ENCODE results near the gene PRR33. TPM values are rescaled to one million over a fixed set of nuclear protein-coding genes. Genes with fewer than 3 reads are reported as not detected.

PRR33 gene
- total RNA-seq, 1 experiment from 2014 or later: not detected

GRCh38 chr11:1896468-1896867 lies 4.8 kb upstream of the PRR33 start:
- Histone ChIP-seq H3K27ac (ENCODE audit: low read length) (no peak overlapping the region), H3K79me2 (ENCODE audit: low read length) (no peaks in the 10 kb centered on the region), H3K4me1 (ENCODE audit: low read length) (no peaks in the 10 kb centered on the region), H2AFZ (ENCODE audit: low read length) (no peak overlapping the region), H3K9me3 (ENCODE audit: low read length) (no peaks in the 10 kb centered on the region), H3K9me2 (replicated peaks; ENCODE audit: insufficient read depth, low read length) (no peaks in the 10 kb centered on the region), H3K4me2 (ENCODE audit: low read depth, low read length, poor library complexity, severe bottlenecking) (no peak overlapping the region), H3K9ac (ENCODE audit: low read length) (no peak overlapping the region), H3K36me3 (ENCODE audit: insufficient read depth, low read length) (no peaks in the 10 kb centered on the region), H3K27me3 (ENCODE audit: low read length) (no peaks in the 10 kb centered on the region), H3K4me3 (ENCODE audit: low read length) (no peak overlapping the region), H4K20me1 (ENCODE audit: insufficient read depth, low read depth, low read length) (no peaks in the 10 kb centered on the region)
- no peak for DNase-seq

GRCh38 chr11:1894759-1895158 lies 3.1 kb upstream of the PRR33 start:
- Histone ChIP-seq H3K9me3 (ENCODE audit: low read length) (no peaks in the 10 kb centered on the region), H3K79me2 (ENCODE audit: low read length) (no peaks in the 10 kb centered on the region), H3K4me3 (ENCODE audit: low read length) (no peak overlapping the region), H3K9ac (ENCODE audit: low read length) (no peak overlapping the region), H2AFZ (ENCODE audit: low read length) (no peak overlapping the region), H4K20me1 (ENCODE audit: insufficient read depth, low read depth, low read length) (no peaks in the 10 kb centered on the region), H3K4me2 (ENCODE audit: low read depth, low read length, poor library complexity, severe bottlenecking) (no peak overlapping the region), H3K9me2 (replicated peaks; ENCODE audit: insufficient read depth, low read length) (no peaks in the 10 kb centered on the region), H3K4me1 (ENCODE audit: low read length) (no peaks in the 10 kb centered on the region), H3K36me3 (ENCODE audit: insufficient read depth, low read length) (no peaks in the 10 kb centered on the region), H3K27ac (ENCODE audit: low read length) (no peak overlapping the region), H3K27me3 (ENCODE audit: low read length) (no peaks in the 10 kb centered on the region)
- no peak for DNase-seq

GRCh38 chr11:1893581-1894359 lies 2.1 kb upstream of the PRR33 start:
- Histone ChIP-seq H4K20me1 (ENCODE audit: insufficient read depth, low read depth, low read length) (no peaks in the 10 kb centered on the region), H3K27ac (ENCODE audit: low read length) (no peak overlapping the region), H3K36me3 (ENCODE audit: insufficient read depth, low read length) (no peaks in the 10 kb centered on the region), H3K9me2 (replicated peaks; ENCODE audit: insufficient read depth, low read length) (no peaks in the 10 kb centered on the region), H3K9ac (ENCODE audit: low read length) (no peak overlapping the region), H3K9me3 (ENCODE audit: low read length) (no peaks in the 10 kb centered on the region), H2AFZ (ENCODE audit: low read length) (no peak overlapping the region), H3K4me3 (ENCODE audit: low read length) (no peak overlapping the region), H3K79me2 (ENCODE audit: low read length) (no peaks in the 10 kb centered on the region), H3K4me1 (ENCODE audit: low read length) (no peaks in the 10 kb centered on the region), H3K4me2 (ENCODE audit: low read depth, low read length, poor library complexity, severe bottlenecking) (no peak overlapping the region), H3K27me3 (ENCODE audit: low read length) (no peaks in the 10 kb centered on the region)
- DNase-seq: no peak

GRCh38 chr11:1892558-1892957 lies 863 bp upstream of the PRR33 start:
- H3K9ac ChIP-seq (ENCODE audit: low read length): no peak overlapping the region
- H3K27me3 ChIP-seq (ENCODE audit: low read length): no peaks in the 10 kb centered on the region
- H3K4me3 ChIP-seq (ENCODE audit: low read length): no peak overlapping the region
- no peak overlapping the region for H3K4me2 ChIP-seq (ENCODE audit: low read depth, low read length, poor library complexity, severe bottlenecking)
- H3K9me3 ChIP-seq (ENCODE audit: low read length): no peaks in the 10 kb centered on the region
- H4K20me1 ChIP-seq (ENCODE audit: insufficient read depth, low read depth, low read length): no peaks in the 10 kb centered on the region
- no peaks in the 10 kb centered on the region for H3K9me2 ChIP-seq (replicated peaks; ENCODE audit: insufficient read depth, low read length)
- H3K79me2 ChIP-seq (ENCODE audit: low read length): no peaks in the 10 kb centered on the region
- no peak overlapping the region for H2AFZ ChIP-seq (ENCODE audit: low read length)
- no peak overlapping the region for H3K27ac ChIP-seq (ENCODE audit: low read length)
- DNase-seq: no peak
- H3K4me1 ChIP-seq (ENCODE audit: low read length): no peaks in the 10 kb centered on the region
- no peaks in the 10 kb centered on the region for H3K36me3 ChIP-seq (ENCODE audit: insufficient read depth, low read length)

GRCh38 chr11:1892116-1892515 lies 421 bp upstream of the PRR33 start:
- Histone ChIP-seq H3K9me2 (replicated peaks; ENCODE audit: insufficient read depth, low read length) (no peaks in the 10 kb centered on the region), H3K27me3 (ENCODE audit: low read length) (no peaks in the 10 kb centered on the region), H3K4me1 (ENCODE audit: low read length) (no peaks in the 10 kb centered on the region), H3K4me3 (ENCODE audit: low read length) (no peak overlapping the region), H3K9ac (ENCODE audit: low read length) (no peak overlapping the region), H3K4me2 (ENCODE audit: low read depth, low read length, poor library complexity, severe bottlenecking) (no peak overlapping the region), H3K27ac (ENCODE audit: low read length) (no peak overlapping the region), H3K79me2 (ENCODE audit: low read length) (no peaks in the 10 kb centered on the region), H2AFZ (ENCODE audit: low read length) (no peak overlapping the region), H3K36me3 (ENCODE audit: insufficient read depth, low read length) (no peaks in the 10 kb centered on the region), H3K9me3 (ENCODE audit: low read length) (no peaks in the 10 kb centered on the region), H4K20me1 (ENCODE audit: insufficient read depth, low read depth, low read length) (no peaks in the 10 kb centered on the region)
- no peak for DNase-seq

GRCh38 chr11:1890856-1891830 lies 552 bp downstream of the PRR33 start:
- no peaks in the 10 kb centered on the region for H3K27me3 ChIP-seq (ENCODE audit: low read length)
- no peak overlapping the region for H2AFZ ChIP-seq (ENCODE audit: low read length)
- no peak for DNase-seq
- H3K27ac ChIP-seq (ENCODE audit: low read length): no peak overlapping the region
- H3K4me3 ChIP-seq (ENCODE audit: low read length): no peak overlapping the region
- no peak overlapping the region for H3K9ac ChIP-seq (ENCODE audit: low read length)
- H3K9me3 ChIP-seq (ENCODE audit: low read length): no peaks in the 10 kb centered on the region
- no peaks in the 10 kb centered on the region for H3K36me3 ChIP-seq (ENCODE audit: insufficient read depth, low read length)
- H3K9me2 ChIP-seq (replicated peaks; ENCODE audit: insufficient read depth, low read length): no peaks in the 10 kb centered on the region
- no peaks in the 10 kb centered on the region for H3K4me1 ChIP-seq (ENCODE audit: low read length)
- H3K79me2 ChIP-seq (ENCODE audit: low read length): no peaks in the 10 kb centered on the region
- H4K20me1 ChIP-seq (ENCODE audit: insufficient read depth, low read depth, low read length): no peaks in the 10 kb centered on the region
- H3K4me2 ChIP-seq (ENCODE audit: low read depth, low read length, poor library complexity, severe bottlenecking): no peak overlapping the region

- H3K36me3 ChIP-seq (ENCODE audit: insufficient read depth, low read length): no peaks in the 10 kb centered on the region
- H3K27me3 ChIP-seq (ENCODE audit: low read length): no peaks in the 10 kb centered on the region
- H3K79me2 ChIP-seq (ENCODE audit: low read length): no peaks in the 10 kb centered on the region
- no peaks in the 10 kb centered on the region for H3K9me2 ChIP-seq (replicated peaks; ENCODE audit: insufficient read depth, low read length)
- H3K9me3 ChIP-seq (ENCODE audit: low read length): no peaks in the 10 kb centered on the region
- no peaks in the 10 kb centered on the region for H4K20me1 ChIP-seq (ENCODE audit: insufficient read depth, low read depth, low read length)
- no peak overlapping the region for H3K4me2 ChIP-seq (ENCODE audit: low read depth, low read length, poor library complexity, severe bottlenecking)
- no peak for DNase-seq
- H3K9ac ChIP-seq (ENCODE audit: low read length): no peak overlapping the region
- no peaks in the 10 kb centered on the region for H3K4me1 ChIP-seq (ENCODE audit: low read length)
- H3K27ac ChIP-seq (ENCODE audit: low read length): no peak overlapping the region
- H2AFZ ChIP-seq (ENCODE audit: low read length): no peak overlapping the region
- no peak overlapping the region for H3K4me3 ChIP-seq (ENCODE audit: low read length)
Observed at GRCh38 chr11:1889941-1890855, 1.5 kb downstream of the PRR33 start.

Data from Karpas-422 (cell line).